Activated CD4-positive, alpha-beta T cell treated with anti-CD3 and anti-CD28 coated beads, Interleukin-2, Interleukin-6, amounts not matched to agents 100 ng/mL and 50 ng/mL, durations not matched to agents 16 hours and 8 hours (primary cell): ENCODE data around the gene C1QTNF3.

Experiments
- DNase-seq: peaks from one replicate; pipeline ENCODE4 v3.0.0-alpha.2; 2020

The C1QTNF3 gene

GRCh38 chr5:33992864-33993263, 50.1 kb downstream of the C1QTNF3 start:
- DNase-seq = no peak

- no peak for DNase-seq
Observed at GRCh38 chr5:33985447-33985846, 57.6 kb downstream of the C1QTNF3 start.

DNA sequence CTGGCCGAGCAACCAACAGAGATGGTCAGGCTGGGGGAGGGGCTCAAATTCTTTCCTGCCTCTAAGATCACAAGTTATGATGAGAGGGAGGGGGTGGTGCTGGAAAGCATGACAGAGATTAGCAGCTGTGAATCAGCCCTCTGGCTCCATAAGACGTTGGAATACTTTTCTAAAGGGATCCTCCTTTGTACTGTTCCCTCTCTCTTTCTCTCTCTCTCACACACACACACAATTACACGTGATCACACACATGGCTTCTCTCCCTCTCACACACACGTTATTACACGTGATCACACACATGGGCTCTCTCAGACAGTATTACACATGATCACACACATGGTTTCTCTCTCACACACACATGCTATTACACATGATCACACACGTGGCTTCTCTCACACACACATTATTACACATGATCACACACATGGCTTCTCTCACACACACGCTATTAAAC, 58.3 kb downstream of the C1QTNF3 start, which contains the start of gene SLC45A2:
TSS of gene SLC45A2 (minus strand) at position 23 of the 454 bp plus-strand sequence. CDS start 110 bp downstream, outside the sequence.
- DNase-seq = no peak

DNA sequence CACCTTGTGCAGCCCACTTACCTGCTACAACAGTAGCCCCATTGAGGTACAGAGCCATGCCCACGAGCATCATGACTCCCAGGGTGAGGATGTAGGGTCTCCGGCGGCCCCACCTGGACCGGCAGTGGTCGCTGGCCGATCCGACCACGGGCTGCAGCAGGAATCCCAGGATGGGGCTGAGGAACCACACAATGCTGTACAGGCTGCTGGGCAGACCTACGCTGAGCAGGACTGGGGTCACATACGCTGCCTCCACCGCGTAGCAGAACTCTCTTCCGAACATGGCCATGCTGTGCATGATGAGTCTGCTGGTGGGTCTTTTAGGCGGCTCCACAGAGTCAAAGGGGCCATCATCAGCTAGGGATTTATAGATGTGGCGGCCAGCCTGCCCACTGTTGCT, 58.8 kb downstream of the C1QTNF3 start:
- no peak for DNase-seq

- DNase-seq = no peak
Observed at GRCh38 chr5:33981408-33982162, 61.4 kb downstream of the C1QTNF3 start.

GRCh38 chr5:33980030-33980429, 63.0 kb downstream of the C1QTNF3 start:
- DNase-seq = no peak

DNA sequence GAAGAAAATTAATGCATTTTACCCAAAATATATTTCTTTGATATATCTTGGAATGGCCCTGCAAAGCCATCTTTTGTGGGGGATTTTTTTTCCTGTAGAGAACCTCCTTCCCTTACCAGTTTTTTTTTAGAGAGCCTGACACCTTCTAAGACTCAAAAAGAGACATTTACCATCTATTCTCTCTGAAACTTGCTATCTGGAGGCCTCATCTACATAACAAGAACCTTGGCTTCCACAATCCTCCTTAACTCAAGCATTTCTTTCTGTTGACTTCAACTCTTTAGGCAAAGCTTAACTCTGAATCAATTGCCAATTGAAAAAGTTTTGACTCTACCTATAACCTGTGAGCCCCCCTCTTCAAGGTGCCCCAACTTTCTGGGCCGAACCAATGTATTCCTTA, 64.7 kb downstream of the C1QTNF3 start:
- DNase-seq = no peak

DNA sequence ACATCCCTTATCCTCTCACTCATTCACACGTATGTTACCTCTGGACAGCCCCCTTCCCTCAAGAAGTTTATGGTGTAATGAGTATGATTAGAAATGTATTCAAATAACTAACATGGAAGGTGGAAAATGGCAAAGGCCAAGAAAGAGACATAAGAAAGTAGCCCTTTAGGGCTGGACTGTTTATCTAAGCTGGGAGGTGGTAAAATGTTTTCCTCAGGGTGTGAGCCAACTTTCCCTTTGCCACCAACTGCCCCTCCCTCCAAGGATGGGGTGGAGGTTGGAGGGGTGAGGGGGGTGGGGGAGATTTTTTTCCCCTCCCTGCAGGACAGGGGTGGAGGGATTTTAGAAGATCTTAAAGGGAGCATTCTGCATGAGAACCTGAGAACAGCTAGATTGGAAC, 66.7 kb downstream of the C1QTNF3 start:
- DNase-seq = no peak

GRCh38 chr5:33975852-33976251, 67.2 kb downstream of the C1QTNF3 start:
- no peak for DNase-seq

- DNase-seq = peak; percentile 22
Observed at GRCh38 chr5:33973271-33973670, 69.7 kb downstream of the C1QTNF3 start.

GRCh38 chr5:33969572-33970452, 73.2 kb downstream of the C1QTNF3 start:
- peak; percentile 34 for DNase-seq

- no peak for DNase-seq
Observed at GRCh38 chr5:33968211-33969005, 74.6 kb downstream of the C1QTNF3 start.
